ENCODE measurements around the gene CLSTN1.

The CLSTN1 gene

DNA sequence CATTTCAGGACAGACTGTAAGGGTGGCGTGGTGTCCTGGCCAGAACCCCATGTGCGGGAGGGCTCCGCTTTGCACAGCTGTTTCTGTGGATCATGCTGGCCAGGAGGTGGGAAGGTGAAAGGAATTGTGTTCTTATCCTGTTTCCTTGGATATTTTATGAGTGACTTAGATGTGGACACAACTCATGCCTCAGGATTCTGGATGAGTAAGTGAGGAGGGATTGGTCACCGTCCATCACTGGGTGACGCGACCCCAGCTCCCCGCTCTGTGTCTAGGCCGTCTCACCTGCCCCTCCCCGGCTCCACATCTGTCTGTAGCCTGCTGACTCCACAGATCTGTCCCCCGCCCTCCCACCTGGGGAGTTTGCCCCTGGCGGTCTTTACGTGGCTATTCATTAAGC, 123.4 kb downstream of the CLSTN1 start:
- H3K27ac ChIP-seq = no peak overlapping the region
- TF ChIP-seq, protein P1, sequence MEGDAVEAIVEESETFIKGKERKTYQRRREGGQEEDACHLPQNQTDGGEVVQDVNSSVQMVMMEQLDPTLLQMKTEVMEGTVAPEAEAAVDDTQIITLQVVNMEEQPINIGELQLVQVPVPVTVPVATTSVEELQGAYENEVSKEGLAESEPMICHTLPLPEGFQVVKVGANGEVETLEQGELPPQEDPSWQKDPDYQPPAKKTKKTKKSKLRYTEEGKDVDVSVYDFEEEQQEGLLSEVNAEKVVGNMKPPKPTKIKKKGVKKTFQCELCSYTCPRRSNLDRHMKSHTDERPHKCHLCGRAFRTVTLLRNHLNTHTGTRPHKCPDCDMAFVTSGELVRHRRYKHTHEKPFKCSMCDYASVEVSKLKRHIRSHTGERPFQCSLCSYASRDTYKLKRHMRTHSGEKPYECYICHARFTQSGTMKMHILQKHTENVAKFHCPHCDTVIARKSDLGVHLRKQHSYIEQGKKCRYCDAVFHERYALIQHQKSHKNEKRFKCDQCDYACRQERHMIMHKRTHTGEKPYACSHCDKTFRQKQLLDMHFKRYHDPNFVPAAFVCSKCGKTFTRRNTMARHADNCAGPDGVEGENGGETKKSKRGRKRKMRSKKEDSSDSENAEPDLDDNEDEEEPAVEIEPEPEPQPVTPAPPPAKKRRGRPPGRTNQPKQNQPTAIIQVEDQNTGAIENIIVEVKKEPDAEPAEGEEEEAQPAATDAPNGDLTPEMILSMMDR (conservative IDR thresholded peaks at IDR 0.05) = no peak

DNA sequence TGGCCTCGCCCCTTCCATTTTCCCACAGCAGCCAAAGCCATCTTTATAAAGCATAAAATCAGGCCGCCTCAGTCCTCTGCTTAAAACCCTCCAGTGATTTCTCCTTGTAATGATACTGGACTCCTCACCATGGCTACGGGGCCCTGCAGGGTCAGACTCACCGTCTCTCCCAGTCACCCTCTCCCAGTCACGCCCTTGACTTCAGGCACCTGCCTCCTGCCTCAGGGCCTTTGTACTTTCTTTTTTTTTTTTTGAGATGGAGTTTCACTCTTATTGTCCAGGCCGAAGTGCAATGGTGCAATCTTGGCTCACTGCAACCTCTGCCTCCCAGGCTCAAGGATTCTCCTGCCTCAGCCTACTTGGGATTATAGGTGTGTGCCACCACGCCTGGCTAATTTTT, 124.4 kb downstream of the CLSTN1 start:
- H3K27ac ChIP-seq = no peak overlapping the region
- TF ChIP-seq, protein P1 (conservative IDR thresholded peaks at IDR 0.05) = no peak

DNA sequence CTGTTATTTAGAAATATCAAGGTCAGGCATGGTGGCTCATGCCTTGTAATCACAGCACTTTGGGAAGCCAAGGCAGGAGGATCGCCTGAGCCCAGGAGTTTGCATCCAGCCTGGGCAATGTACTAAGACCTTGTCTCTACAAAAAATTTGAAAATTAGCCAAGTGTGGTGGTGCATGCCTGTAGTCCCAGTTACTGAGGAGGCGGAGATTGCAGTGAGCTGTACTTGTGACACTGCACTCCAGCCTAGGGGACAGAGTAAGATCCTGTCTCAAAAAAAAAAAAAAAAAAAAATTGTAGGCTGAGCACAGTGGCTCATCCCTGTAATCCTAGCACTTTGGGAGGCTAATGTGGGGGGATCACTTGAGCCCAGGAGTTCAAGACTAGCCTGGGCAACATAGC, 127.0 kb downstream of the CLSTN1 start:
- no peak overlapping the region for H3K27ac ChIP-seq
- TF ChIP-seq, protein P1 (conservative IDR thresholded peaks at IDR 0.05) = no peak

DNA sequence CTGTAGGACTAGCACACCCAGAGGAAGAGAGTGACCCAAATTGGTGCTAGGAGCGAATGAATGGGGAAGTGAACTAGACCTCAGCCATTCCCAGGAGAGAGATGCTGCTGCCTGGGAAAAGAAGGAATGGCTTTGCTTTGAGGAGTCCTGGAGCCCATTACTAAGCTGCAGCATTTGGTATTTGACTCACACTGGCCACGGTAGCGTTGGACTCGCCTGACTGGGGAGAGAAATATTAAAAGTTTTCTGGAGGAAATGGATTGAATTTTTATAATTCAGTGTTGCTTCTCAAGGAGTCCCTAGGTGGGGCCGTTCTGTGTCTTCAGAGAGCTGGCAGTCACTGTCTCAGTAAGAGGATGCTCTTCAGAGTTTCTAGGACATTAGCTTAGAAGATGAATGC, 132.1 kb downstream of the CLSTN1 start:
- no peak overlapping the region for H3K27ac ChIP-seq
- TF ChIP-seq, protein P1 (conservative IDR thresholded peaks at IDR 0.05) = no peak

DNA sequence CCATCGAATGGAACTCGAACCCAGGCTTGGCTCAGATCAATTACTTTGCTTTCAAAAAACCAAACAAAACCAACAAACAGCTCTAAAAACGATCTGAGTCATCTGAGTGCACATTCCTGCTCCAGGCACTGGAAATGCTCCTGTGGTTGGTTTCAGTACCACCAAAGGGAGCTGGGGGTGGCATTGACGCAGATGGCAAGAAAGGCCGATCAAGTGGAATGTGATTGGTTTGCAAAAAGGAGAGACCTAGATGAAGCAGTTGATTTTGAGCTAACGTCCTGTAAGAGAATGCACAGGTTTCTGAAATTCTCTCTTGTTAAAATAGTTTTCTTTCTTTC, 132.7 kb downstream of the CLSTN1 start:
- TF ChIP-seq, protein P1 (conservative IDR thresholded peaks at IDR 0.05) = no peak
- H3K27ac ChIP-seq = no peak overlapping the region

DNA sequence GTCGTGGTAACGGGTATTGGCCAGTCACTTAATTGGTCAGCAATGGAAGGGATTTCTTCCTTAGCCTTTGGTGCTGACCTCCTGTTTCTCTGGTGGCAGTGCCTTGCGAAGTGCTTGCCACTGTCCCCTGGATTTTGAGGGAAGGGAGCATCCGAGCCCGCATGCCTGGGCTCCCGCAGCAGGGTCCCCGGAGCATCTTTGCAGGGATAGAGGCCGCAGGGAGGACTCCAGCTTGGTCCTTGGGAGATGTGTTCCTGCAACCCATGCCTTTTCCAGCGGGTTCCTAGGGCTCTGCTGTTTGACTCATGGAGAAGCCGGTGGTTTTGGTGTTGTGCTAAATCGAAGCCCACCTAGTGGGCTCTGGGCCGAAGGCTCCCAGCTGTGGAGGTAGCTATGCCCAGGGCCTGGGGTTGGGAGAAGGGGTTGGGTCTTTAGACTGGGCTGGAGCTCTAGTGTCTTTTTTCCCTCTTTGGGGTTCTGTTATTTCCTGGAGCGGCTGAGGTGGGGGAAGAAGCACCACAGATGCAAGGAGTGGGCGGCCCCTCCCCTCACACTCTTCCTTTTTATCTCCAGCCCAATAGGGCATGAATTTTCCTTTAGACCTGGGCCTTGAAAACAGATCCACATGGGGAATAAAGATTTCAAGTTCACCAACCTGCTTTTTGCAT, 133.2 kb downstream of the CLSTN1 start:
- H3K27ac ChIP-seq = no peak overlapping the region
- TF ChIP-seq, protein P1 (conservative IDR thresholded peaks at IDR 0.05) = no peak

DNA sequence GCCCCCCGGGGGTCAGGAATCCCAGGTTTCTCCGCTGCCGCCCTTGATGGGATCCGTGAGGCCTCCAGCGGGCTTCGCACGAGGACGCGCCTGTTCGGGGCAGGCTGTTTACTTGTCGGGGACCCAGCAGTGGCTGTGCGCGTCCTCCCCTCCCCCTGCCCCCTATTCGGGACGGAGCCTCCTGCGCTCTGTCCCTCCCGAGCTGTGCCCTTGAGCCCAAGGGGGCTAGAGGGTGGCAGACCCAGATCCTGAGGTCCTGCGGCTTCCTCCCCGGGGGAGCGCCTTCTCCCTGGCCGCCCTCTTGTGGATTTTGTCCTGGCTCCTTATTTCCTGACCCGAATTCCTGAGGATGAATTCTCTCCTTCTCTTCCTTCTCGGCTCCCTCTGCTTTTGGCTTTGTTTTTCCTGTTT, 133.8 kb downstream of the CLSTN1 start:
- TF ChIP-seq, protein P1 (conservative IDR thresholded peaks at IDR 0.05) = no peak
- no peak overlapping the region for H3K27ac ChIP-seq

All from VCaP (cell line).